Aorta (tissue), 5 donors: ENCODE measurements around the gene GALNT18. TPM values are rescaled to one million over a fixed set of nuclear protein-coding genes. Genes with fewer than 3 reads are reported as not detected.

Experiments used
- ATAC-seq: fragments of 200-7000 bp; cut with Tn5 transposase; one replicate; pipeline ENCODE4 v1.9.1; 2022; ENCODE audit warnings: moderate library complexity; ENCODE audit not compliant: low FRiP score
- DNase-seq, 2 donors: peaks; one replicate each; pipeline ENCODE4 v3.0.0-alpha.2; 2020
- H3K27ac ChIP-seq, 2 donors: one replicate each; pipeline ENCODE4 v1.5.1; 2013; ENCODE audit warnings: low read length in 2 of 2, mild to moderate bottlenecking in 2 of 2, moderate library complexity in 2 of 2, control low read depth in 1 of 2, inconsistent platforms in 1 of 2, low read depth in 1 of 2
- H3K27me3 ChIP-seq, 2 donors: one replicate each; pipeline ENCODE4 v1.6.1; 2013; ENCODE audit warnings: control low read depth in 1 of 2, low read length in 1 of 2, mild to moderate bottlenecking in 1 of 2, moderate library complexity in 1 of 2; ENCODE audit not compliant: insufficient read depth in 2 of 2, control insufficient read depth in 1 of 2
- H3K36me3 ChIP-seq, 2 donors: one replicate each; pipeline ENCODE4 v1.6.1; 2013; ENCODE audit warnings: control low read depth in 1 of 2, low read length in 1 of 2, mild to moderate bottlenecking in 1 of 2; ENCODE audit not compliant: insufficient read depth in 2 of 2, control insufficient read depth in 1 of 2
- H3K4me1 ChIP-seq, 2 donors: one replicate each; pipeline ENCODE4 v1.6.1; 2013; ENCODE audit warnings: low read length in 2 of 2, control low read depth in 1 of 2, mild to moderate bottlenecking in 1 of 2, moderate library complexity in 1 of 2; ENCODE audit not compliant: insufficient read depth in 2 of 2, control insufficient read depth in 1 of 2
- H3K4me3 ChIP-seq, 2 donors: one replicate each; pipeline ENCODE4 v1.5.1; 2013; ENCODE audit warnings: low read length in 2 of 2, control low read depth in 1 of 2, mild to moderate bottlenecking in 1 of 2
- H3K9me3 ChIP-seq: one replicate; pipeline ENCODE4 v1.6.1; 2013; ENCODE audit warnings: mild to moderate bottlenecking, low read length; ENCODE audit not compliant: control insufficient read depth
- WGBS, 2 donors: extraction: QIAGEN DNeasy Blood & Tissue Kit; methylation state at CpG; one replicate each; pipeline ENCODE4 v1.1.7; 2013; 5-methylcytosine and 5-hydroxymethylcytosine counted together
- intact Hi-C, 2 donors: fragments of 100-400 bp; cut with DNase I; formaldehyde crosslinking; loops; one replicate each; pipeline versions ENCODE4 v1.14.2 to v1.15.0; 2022
- polyA plus RNA-seq, 2 donors: library from polyadenylated mRNA; stranded (reverse); fragments of 200-250 nt; gene quantifications; one replicate each; pipeline ENCODE4 v1.2.3, GENCODE V29; 2013
- total RNA-seq, 2 donors: library from RNA; stranded (reverse); fragmentation: NEBNext Ultra II Directional; extraction: Animal tissue kit (Norgen Biotek cat#: 25700); gene quantifications; one replicate each; pipeline ENCODE4 v1.2.1, GENCODE V29; 2021
- donor health status: healthy with polysubstance abuse.
- donor health status: Bipolar disorder and iron deficiency.
- donor health status: DM: no; HTN: no; CAD: no.
- donor health status: DM: no; HTN: no; CAD: no.
- donor health status: DM: yes; HTN: yes; CAD: no.

The GALNT18 gene
- total and polyA plus RNA-seq, 4 donors, result 5.3 to 60.6 (median 21.4) TPM

- H3K9me3 ChIP-seq, result no peaks in the 10 kb centered on the region
- H3K4me3 ChIP-seq, result no peak overlapping the region
- H3K27me3 ChIP-seq, result no peaks in the 10 kb centered on the region
- intact Hi-C loops, result no loop called here
- H3K36me3 ChIP-seq, result no peaks in the 10 kb centered on the region
- H3K27ac ChIP-seq, result no peak overlapping the region
- H3K4me1 ChIP-seq, result no peaks in the 10 kb centered on the region
- DNase-seq (no peak), ATAC-seq (no peak)
- 45 to 55% methylated on average over 3 of the region's 3 CpGs for WGBS, 2 donors
These were observed 14.9 kb upstream of the GALNT18 start for GRCh38 chr11:11636671-11637070.

DNA sequence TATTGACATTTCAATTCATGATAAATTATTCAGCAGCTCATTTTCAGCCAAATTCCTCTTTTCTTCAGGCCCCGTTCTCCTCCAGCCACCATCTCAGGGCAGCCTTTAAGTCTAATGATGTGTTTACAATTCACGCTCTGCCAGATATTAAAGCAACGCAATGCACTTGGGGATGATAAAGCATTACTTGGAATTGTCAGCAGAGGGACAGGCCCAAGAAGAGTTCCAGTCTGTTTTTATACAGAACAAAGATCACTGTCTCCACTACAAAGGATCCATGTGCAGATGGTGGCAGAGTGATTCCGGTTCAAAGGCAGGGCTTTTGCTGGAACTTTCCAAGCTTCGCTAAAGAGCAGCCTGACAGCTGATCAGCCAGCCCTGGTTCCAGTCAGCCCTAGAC, 13.6 kb upstream of the GALNT18 start:
- intact Hi-C loops, result no loop called here

DNA sequence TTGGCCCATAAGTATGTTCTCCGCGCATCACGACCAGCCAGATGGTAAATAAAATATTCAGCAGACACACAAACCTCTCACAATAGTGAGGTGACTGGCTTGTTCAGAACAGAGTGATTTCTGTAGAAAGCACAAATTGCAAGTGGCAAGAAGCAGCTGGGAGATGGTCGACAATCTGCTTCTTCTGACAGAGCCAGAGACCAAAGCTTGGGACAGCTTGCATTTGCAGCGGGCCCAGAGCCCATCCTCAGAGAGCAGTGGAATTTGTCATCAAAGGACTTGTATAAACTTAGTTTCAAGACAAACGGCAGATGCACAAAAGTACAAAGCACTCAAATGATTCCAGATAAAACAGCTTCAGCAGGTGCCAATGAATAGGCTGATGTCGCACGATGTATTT, 7.6 kb upstream of the GALNT18 start:
- H3K27me3 ChIP-seq, result no peaks in the 10 kb centered on the region
- no peak overlapping the region for H3K27ac ChIP-seq
- no peak for ATAC-seq
- WGBS, 2 donors, result 90 to 91% methylated on average over 8 of the region's 8 CpGs
- no peaks in the 10 kb centered on the region for H3K9me3 ChIP-seq
- intact Hi-C loops, result loop anchor here (10.0 kb wide), 2 partner anchors 95 to 155 kb away; no protein-coding TSS in a partner anchor
- no peaks in the 10 kb centered on the region for H3K36me3 ChIP-seq
- H3K4me3 ChIP-seq, result no peak overlapping the region
- H3K4me1 ChIP-seq, result no peaks in the 10 kb centered on the region
- no peak for DNase-seq

More for the DNA sequence above, 13.6 kb upstream of the GALNT18 start:
- Histone ChIP-seq H3K27ac (no peak overlapping the region), H3K36me3 (no peaks in the 10 kb centered on the region), H3K4me3 (no peak overlapping the region), H3K27me3 (no peaks in the 10 kb centered on the region), H3K4me1 (no peaks in the 10 kb centered on the region), H3K9me3 (no peaks in the 10 kb centered on the region)
- 89 to 92% methylated on average over 5 of the region's 5 CpGs for WGBS, 2 donors
- peak; percentile 53 for ATAC-seq
- no peak for DNase-seq

- no peak overlapping the region for H3K27ac ChIP-seq
- no peaks in the 10 kb centered on the region for H3K36me3 ChIP-seq
- 91 to 93% methylated on average over 4 of the region's 4 CpGs for WGBS, 2 donors
- H3K27me3 ChIP-seq, result no peaks in the 10 kb centered on the region
- intact Hi-C loops, result loop anchor here (10.0 kb wide), 2 partner anchors 94 to 156 kb away; no protein-coding TSS in a partner anchor
- DNase-seq, result no peak
- no peak overlapping the region for H3K4me3 ChIP-seq
- H3K9me3 ChIP-seq, result no peaks in the 10 kb centered on the region
- no peaks in the 10 kb centered on the region for H3K4me1 ChIP-seq
- no peak for ATAC-seq
These were observed 6.8 kb upstream of the GALNT18 start for GRCh38 chr11:11628651-11629050.

DNA sequence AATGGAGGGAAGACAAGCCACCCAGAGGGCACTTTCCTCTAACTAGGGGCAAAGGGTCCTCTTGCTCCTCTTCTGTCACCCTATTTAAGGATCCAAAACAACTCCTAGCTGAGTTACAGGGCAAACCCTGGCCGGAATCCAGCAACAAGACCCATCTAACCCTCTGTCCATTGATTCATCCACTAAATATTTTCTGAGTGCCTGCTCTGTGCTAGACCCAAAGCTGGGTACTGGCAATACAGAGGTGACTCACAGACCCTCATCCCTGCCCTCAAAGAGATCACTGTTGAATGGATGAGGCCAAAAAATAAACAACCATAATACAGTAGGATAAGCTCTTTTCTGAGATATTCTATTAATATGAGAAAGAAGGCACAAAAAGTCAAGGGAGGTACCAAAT, 4.3 kb upstream of the GALNT18 start:
- ATAC-seq, result no peak
- Histone ChIP-seq H3K27ac (no peak overlapping the region), H3K36me3 (no peaks in the 10 kb centered on the region), H3K27me3 (no peaks in the 10 kb centered on the region), H3K4me1 (no peaks in the 10 kb centered on the region), H3K4me3 (no peak overlapping the region), H3K9me3 (no peaks in the 10 kb centered on the region)
- no peak for DNase-seq
- intact Hi-C loops, result loop anchor here (10.0 kb wide), 2 partner anchors 91 to 159 kb away; no protein-coding TSS in a partner anchor
- WGBS, 2 donors, result 85 to 94% methylated on average over 1 of the region's 1 CpG

GRCh38 chr11:11624926-11625325, 3.1 kb upstream of the GALNT18 start:
- Histone ChIP-seq H3K36me3 (no peaks in the 10 kb centered on the region), H3K27me3 (no peaks in the 10 kb centered on the region), H3K9me3 (no peaks in the 10 kb centered on the region), H3K4me1 (no peaks in the 10 kb centered on the region), H3K4me3 (no peak overlapping the region), H3K27ac (no peak overlapping the region)
- DNase-seq (no peak), ATAC-seq (no peak)
- intact Hi-C loops, result loop anchor here (5.0 to 10.0 kb wide), 3 partner anchors 88 to 160 kb away; no protein-coding TSS in a partner anchor
- WGBS, 2 donors, result 93 to 95% methylated on average over 4 of the region's 4 CpGs

- no peaks in the 10 kb centered on the region for H3K9me3 ChIP-seq
- H3K36me3 ChIP-seq, result no peaks in the 10 kb centered on the region
- H3K4me3 ChIP-seq, result no peak overlapping the region
- H3K27me3 ChIP-seq, result no peaks in the 10 kb centered on the region
- no peak overlapping the region for H3K27ac ChIP-seq
- 94 to 95% methylated on average over 3 of the region's 3 CpGs for WGBS, 2 donors
- DNase-seq, result no peak
- no peak for ATAC-seq
- H3K4me1 ChIP-seq, result peaks cover 0 to 2% of the 10 kb centered on the region in 2 donors
- intact Hi-C loops, result loop anchor here (5.0 to 10.0 kb wide), 3 partner anchors 87 to 161 kb away; no protein-coding TSS in a partner anchor
These were observed 2.4 kb upstream of the GALNT18 start for GRCh38 chr11:11624204-11624603.

DNA sequence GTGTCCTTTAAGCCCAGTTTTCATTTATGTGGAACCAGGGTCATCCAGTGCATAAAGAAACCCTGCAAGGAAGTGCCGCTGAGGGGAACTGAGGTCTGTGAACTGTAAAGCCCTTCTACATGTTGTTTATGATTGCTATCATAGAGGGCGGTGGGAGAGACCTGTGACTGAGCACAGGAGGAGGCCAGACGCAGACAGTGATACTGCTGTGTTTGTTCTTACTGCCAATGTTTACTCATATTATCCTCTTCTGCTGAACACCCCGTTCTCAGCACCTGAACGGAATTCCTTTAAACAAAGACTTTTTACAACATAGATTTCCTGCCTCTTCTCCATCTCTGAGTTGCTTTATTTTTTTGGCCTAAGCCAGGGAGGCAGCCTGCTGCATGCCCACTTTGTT, 967 bp upstream of the GALNT18 start:
- Histone ChIP-seq H3K27ac (no peak overlapping the region), H3K4me3 (no peak overlapping the region), H3K36me3 (no peaks in the 10 kb centered on the region), H3K4me1 (peaks cover 0 to 5% of the 10 kb centered on the region in 2 donors), H3K9me3 (no peaks in the 10 kb centered on the region), H3K27me3 (no peaks in the 10 kb centered on the region)
- 78 to 85% methylated on average over 5 of the region's 5 CpGs for WGBS, 2 donors
- no peak for ATAC-seq
- intact Hi-C loops, result loop anchor here (5.0 to 10.0 kb wide), 3 partner anchors 85 to 162 kb away; no protein-coding TSS in a partner anchor
- DNase-seq, result no peak

- Histone ChIP-seq H3K4me1 (peaks cover 0 to 5% of the 10 kb centered on the region in 2 donors), H3K27me3 (no peaks in the 10 kb centered on the region), H3K27ac (no peak overlapping the region), H3K36me3 (no peaks in the 10 kb centered on the region), H3K9me3 (no peaks in the 10 kb centered on the region), H3K4me3 (no peak overlapping the region)
- DNase-seq (no peak), ATAC-seq (no peak)
- WGBS, 2 donors, result 17 to 18% methylated on average over 11 to 12 of the region's 12 CpGs
- intact Hi-C loops, result loop anchor here (5.0 to 10.0 kb wide), 3 partner anchors 85 to 162 kb away; no protein-coding TSS in a partner anchor
These were observed 518 bp upstream of the GALNT18 start for GRCh38 chr11:11622340-11622706.
